ENCODE measurements around the gene TICAM2. TPM values are rescaled to one million over a fixed set of nuclear protein-coding genes. Genes with fewer than 3 reads are reported as not detected.

The TICAM2 gene
- total RNA-seq, 2 donors from 2014 or later = 1.9 TPM

DNA sequence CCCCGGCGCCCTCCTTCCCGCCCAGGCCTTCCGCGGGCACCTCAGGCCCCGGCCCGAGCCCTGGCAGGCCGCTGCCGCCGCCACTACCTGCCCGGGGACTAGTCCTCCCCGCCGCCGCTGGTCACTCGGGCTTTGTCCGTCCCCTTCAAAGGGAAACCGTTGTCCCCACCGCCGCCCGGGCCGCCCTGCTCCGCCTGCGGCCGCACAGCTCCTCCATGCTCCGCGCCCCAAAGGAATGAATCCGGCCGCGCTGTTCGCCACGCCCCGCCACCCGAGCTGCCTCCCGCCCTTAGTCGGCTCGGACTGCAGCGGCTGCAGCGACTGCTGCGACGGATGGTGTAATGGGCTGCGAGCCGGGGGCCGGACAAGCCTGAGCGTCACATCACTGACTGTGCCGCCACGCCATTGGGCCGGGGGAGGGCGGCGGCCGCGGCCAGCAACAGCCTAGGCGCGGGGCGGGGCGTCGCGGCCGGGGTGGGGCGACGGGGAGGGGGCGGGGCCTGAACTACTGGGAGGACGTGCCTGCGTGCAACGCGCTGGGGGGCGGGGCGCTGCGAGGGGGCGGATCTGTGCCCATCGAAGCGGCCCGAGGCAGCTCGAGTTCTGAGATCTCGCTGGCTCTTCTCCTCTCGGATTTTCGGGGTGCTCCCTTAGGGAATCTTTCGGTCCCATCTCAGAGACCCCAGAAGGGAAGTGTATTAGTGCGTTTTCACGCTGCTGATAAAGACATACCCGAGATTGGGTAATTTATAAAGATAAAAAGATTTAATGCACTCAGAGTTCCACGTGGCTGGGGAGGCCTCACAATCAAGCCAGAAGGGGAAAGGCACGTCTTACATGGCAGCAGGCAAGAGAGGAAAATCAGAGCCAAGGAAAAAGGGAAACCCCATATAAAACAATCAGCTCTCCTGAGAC lies 57.6 kb downstream of the TICAM2 start, which contains the start of gene FEM1C:
Gene FEM1C (minus strand): TSS at position 340 of the 915 bp plus-strand sequence. CDS start 1,282 bp downstream, outside the sequence.
- no peaks in the 10 kb centered on the region for H3K27me3 ChIP-seq (replicated peaks; ENCODE audit: insufficient read depth)
- intact Hi-C loops (cut with DNase I) = loop anchor here (5.0 to 10.0 kb wide), 3 partner anchors 80 to 300 kb away; partner anchors contain the start of genes AP3S1, ATG12 and TMED7
- peak; percentile 100 for TF ChIP-seq POLR2A (IDR thresholded peaks at IDR 0.05)
- peak; percentile 98 for TF ChIP-seq POLR2AphosphoS5 (IDR thresholded peaks at IDR 0.05)
- TF ChIP-seq, protein P1, sequence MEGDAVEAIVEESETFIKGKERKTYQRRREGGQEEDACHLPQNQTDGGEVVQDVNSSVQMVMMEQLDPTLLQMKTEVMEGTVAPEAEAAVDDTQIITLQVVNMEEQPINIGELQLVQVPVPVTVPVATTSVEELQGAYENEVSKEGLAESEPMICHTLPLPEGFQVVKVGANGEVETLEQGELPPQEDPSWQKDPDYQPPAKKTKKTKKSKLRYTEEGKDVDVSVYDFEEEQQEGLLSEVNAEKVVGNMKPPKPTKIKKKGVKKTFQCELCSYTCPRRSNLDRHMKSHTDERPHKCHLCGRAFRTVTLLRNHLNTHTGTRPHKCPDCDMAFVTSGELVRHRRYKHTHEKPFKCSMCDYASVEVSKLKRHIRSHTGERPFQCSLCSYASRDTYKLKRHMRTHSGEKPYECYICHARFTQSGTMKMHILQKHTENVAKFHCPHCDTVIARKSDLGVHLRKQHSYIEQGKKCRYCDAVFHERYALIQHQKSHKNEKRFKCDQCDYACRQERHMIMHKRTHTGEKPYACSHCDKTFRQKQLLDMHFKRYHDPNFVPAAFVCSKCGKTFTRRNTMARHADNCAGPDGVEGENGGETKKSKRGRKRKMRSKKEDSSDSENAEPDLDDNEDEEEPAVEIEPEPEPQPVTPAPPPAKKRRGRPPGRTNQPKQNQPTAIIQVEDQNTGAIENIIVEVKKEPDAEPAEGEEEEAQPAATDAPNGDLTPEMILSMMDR (IDR thresholded peaks at IDR 0.05) = peak in 2 of 4 experiments; percentile 19 to 22
- H3K27ac ChIP-seq = peak within 1 kb of the TSS; percentile 98 to 99
- peak; percentile 97 for DNase-seq (ENCODE audit: low spot score)
- H3K9me3 ChIP-seq = no peaks in the 10 kb centered on the region
- no peaks in the 10 kb centered on the region for H3K4me1 ChIP-seq (replicated peaks)
- WGBS = 3% methylated on average over 52 of the region's 82 CpGs
- H3K36me3 ChIP-seq = no peaks in the 10 kb centered on the region
- H3K4me3 ChIP-seq = peak within 1 kb of the TSS; percentile 83 to 85

DNA sequence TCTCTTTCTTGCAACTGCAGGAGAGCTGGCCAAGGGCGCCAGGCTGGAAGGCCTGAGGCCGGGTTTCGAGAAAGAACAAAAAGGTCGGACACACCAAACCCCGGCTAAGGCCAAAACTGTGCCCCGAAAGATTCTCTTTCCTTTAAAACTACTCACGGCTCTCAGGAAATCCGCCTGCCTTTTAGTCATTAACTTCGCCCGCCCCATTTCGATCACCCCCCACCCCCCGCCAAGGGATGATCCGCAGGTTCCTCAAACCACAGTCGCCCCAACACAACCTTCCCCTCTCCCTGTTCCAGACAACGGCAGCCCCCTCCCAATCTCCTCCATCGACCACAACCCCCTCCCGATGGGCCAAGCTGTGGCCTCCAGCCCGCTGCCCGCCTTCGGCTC lies 58.2 kb downstream of the TICAM2 start:
- H3K4me3 ChIP-seq = peak overlapping the region; percentile 83 to 85
- peak overlapping the region; percentile 98 to 99 for H3K27ac ChIP-seq
- DNase-seq (ENCODE audit: low spot score) = peak; percentile 46
- intact Hi-C loops (cut with DNase I) = loop anchor here (5.0 to 10.0 kb wide), 3 partner anchors 81 to 301 kb away; partner anchors contain the start of genes AP3S1, ATG12 and TMED7
- H3K27me3 ChIP-seq (replicated peaks; ENCODE audit: insufficient read depth) = no peaks in the 10 kb centered on the region
- 1% methylated on average over 20 of the region's 20 CpGs for WGBS
- H3K9me3 ChIP-seq = no peaks in the 10 kb centered on the region
- H3K4me1 ChIP-seq (replicated peaks) = no peaks in the 10 kb centered on the region
- TF ChIP-seq, protein P1 (IDR thresholded peaks at IDR 0.05) = no peak
- TF ChIP-seq POLR2AphosphoS5 (IDR thresholded peaks at IDR 0.05) (no peak), POLR2A (IDR thresholded peaks at IDR 0.05) (no peak)
- no peaks in the 10 kb centered on the region for H3K36me3 ChIP-seq

DNA sequence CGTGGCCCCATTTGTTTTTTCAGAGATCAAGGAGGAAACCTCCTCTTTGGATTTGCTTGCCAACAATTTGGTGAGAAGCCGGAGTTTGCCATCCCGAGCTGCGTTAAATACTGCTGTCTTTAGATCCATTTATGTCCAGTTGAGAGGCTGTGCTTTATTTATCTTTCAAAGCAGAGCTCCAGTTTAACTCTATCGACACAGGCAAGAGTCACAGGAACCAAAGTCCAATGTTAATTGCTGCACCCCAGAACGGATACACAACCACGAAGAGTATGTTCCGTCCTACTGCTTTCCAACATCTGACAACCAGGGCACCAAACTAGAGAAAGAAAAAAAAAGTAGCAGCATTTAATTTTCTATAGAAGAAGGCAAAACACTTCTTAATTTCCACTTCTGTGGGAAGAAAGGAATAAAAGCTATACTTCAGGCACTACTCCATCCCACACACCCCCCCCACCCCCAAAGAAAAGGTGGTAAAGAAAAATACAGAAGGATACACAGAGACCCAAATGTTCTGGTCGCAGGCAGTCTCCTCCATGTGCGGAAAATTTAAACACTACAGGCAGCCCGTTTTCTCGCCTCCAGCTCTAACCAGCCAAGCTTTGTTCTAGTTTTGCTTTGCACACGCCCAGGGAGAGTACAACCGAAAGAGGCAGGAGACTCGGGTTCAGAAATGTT lies 58.8 kb downstream of the TICAM2 start:
- 2% methylated on average over 15 of the region's 15 CpGs for WGBS
- TF ChIP-seq POLR2A (IDR thresholded peaks at IDR 0.05) (no peak), POLR2AphosphoS5 (IDR thresholded peaks at IDR 0.05) (no peak)
- TF ChIP-seq, protein P1 (IDR thresholded peaks at IDR 0.05) = no peak
- Histone ChIP-seq H3K27me3 (replicated peaks; ENCODE audit: insufficient read depth) (no peaks in the 10 kb centered on the region), H3K9me3 (no peaks in the 10 kb centered on the region), H3K4me3 (peak overlapping the region; percentile 83 to 85), H3K4me1 (replicated peaks) (no peaks in the 10 kb centered on the region), H3K27ac (peak overlapping the region; percentile 98 to 99), H3K36me3 (no peaks in the 10 kb centered on the region)
- intact Hi-C loops (cut with DNase I) = loop anchor here (5.0 to 10.0 kb wide), 3 partner anchors 81 to 301 kb away; partner anchors contain the start of genes AP3S1, ATG12 and TMED7
- DNase-seq (ENCODE audit: low spot score) = peak; percentile 11

DNA sequence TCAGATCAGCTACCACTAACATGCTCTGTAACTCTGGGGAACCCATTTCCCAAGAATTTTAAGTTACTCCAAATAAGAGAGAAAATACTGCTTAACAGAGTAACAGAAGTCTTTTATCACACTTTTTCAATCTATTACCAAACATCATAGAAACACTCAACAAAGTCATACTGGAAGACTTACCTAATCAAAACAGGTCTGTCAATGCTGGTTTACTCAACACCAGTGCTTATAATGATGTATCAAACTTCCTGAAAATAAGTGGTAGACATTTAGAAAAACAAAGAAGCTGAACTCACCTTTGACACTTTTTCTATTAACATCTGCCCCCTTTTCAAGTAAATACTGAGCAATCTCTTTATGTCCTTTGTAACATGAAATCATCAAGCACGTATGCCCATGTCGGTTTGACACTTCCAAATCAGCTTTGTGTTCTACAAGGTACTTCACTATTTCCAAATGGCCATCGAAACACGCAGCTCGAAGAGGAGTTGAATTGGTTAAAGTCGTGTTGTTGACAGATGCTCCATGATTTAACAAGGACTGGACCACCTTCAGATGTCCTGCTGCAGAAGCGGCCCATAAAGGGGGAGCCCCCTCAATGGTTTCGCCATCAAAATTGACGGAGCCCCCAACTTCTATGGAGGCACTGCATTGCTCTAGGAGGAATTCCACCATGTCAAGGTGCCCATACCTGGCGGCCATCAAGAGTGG lies 59.5 kb downstream of the TICAM2 start:
- H3K27ac ChIP-seq = peak overlapping the region; percentile 98 to 99
- WGBS = 41% methylated on average over 10 of the region's 10 CpGs

More for the DNA sequence above, 59.5 kb downstream of the TICAM2 start:
- Histone ChIP-seq H3K36me3 (no peaks in the 10 kb centered on the region), H3K4me1 (replicated peaks) (no peaks in the 10 kb centered on the region), H3K9me3 (no peaks in the 10 kb centered on the region), H3K4me3 (peak overlapping the region; percentile 83 to 85), H3K27me3 (replicated peaks; ENCODE audit: insufficient read depth) (no peaks in the 10 kb centered on the region)
- TF ChIP-seq POLR2AphosphoS5 (IDR thresholded peaks at IDR 0.05) (no peak), POLR2A (IDR thresholded peaks at IDR 0.05) (no peak)
- TF ChIP-seq, protein P1 (IDR thresholded peaks at IDR 0.05) = no peak
- intact Hi-C loops (cut with DNase I) = loop anchor here (5.0 to 10.0 kb wide), 3 partner anchors 82 to 302 kb away; partner anchors contain the start of genes AP3S1, ATG12 and TMED7
- no peak for DNase-seq (ENCODE audit: low spot score)
